GM12878 (cell line): Measurements from ENCODE around the gene RAB11FIP2. TPM values are rescaled to one million over a fixed set of nuclear protein-coding genes. Genes with fewer than 3 reads are reported as not detected.

Source experiments
- ATAC-seq: fragments of 200-7000 bp; cut with Tn5 transposase; 3 replicates; pipeline ENCODE4 v1.9.1; 2020; ENCODE audit warnings: mild to moderate bottlenecking, moderate library complexity
- BruUV-seq: library from RNA; stranded (reverse); fragments of 400-500 nt; replicated peaks from 2 replicates; lab custom pipeline; 2021; lab: Mats Ljungman, UMichigan
- CTCF ChIA-PET: fragments of 300-600 bp; sonication (Branson Sonifier 250); formaldehyde crosslinking; extraction: SDS; loops from one replicate; lab custom pipeline; 2021; ENCODE audit warnings: inconsistent platforms; lab: Yijun Ruan, JAX
- POLR2A ChIA-PET: fragments of 350-600 bp; formaldehyde crosslinking; extraction: SDS; loops from one replicate; lab custom pipeline; 2021; ENCODE audit warnings: inconsistent platforms; lab: Charles Lee
- RAD21 ChIA-PET: fragments of 300-600 bp; sonication (Branson Sonifier 250); formaldehyde crosslinking; loops from one replicate; lab custom pipeline; 2023; ENCODE audit warnings: antibody characterized with exemption; ENCODE audit not compliant: unreplicated experiment; lab: Charles Lee
- SMC1A ChIA-PET: fragments of 300-600 bp; sonication (Branson Sonifier 250); formaldehyde crosslinking; loops from one replicate; lab custom pipeline; 2023; ENCODE audit not compliant: unreplicated experiment, uncharacterized antibody; lab: Charles Lee
- DNase-seq: peaks from one replicate; pipeline ENCODE4 v3.0.0-alpha.2; 2011; ENCODE audit warnings: low read depth, low spot score
- FAIRE-seq: peaks from 3 replicates; lab custom pipeline; 2011; peaks lifted over from hg19 to GRCh38; lab: Jason Lieb, UNC
- H2AFZ ChIP-seq: 2 replicates; pipeline ENCODE4 v1.6.0; 2011; ENCODE audit warnings: low read depth, low read length, control low read depth; ENCODE audit not compliant: control insufficient read depth
- H3K27ac ChIP-seq: 2 replicates; pipeline ENCODE4 v1.5.1; 2011; ENCODE audit warnings: control low read depth; ENCODE audit not compliant: control insufficient read depth, insufficient read depth
- H3K27me3 ChIP-seq, 2 experiments: replicated peaks in 1 of 2; 2 replicates each; pipeline versions ENCODE4 v1.6.0 to v1.6.1; 2011; ENCODE audit warnings: low read length in 1 of 2; ENCODE audit not compliant: control insufficient read depth in 2 of 2, insufficient read depth in 2 of 2
- H3K36me3 ChIP-seq, 2 experiments: 2 replicates each; pipeline ENCODE4 v1.5.1; 2011; ENCODE audit warnings: low read length in 1 of 2; ENCODE audit not compliant: control insufficient read depth in 2 of 2, insufficient read depth in 2 of 2
- H3K4me1 ChIP-seq: 2 replicates; pipeline ENCODE4 v1.6.1; 2011; ENCODE audit warnings: mild to moderate bottlenecking, low read length, moderate library complexity, mixed read lengths; ENCODE audit not compliant: control insufficient read depth, insufficient read depth
- H3K4me2 ChIP-seq: 2 replicates; pipeline ENCODE4 v1.6.0; 2011; ENCODE audit warnings: control low read depth; ENCODE audit not compliant: control insufficient read depth, insufficient read depth
- H3K4me3 ChIP-seq: fragments of 200-600 bp; sonication (generic); 2 replicates; pipeline ENCODE4 v1.5.1; 2016
- H3K79me2 ChIP-seq: 2 replicates; pipeline ENCODE4 v1.6.0; 2011; ENCODE audit warnings: low read length; ENCODE audit not compliant: control insufficient read depth, insufficient read depth
- H3K9ac ChIP-seq: 2 replicates; pipeline ENCODE4 v1.8.0; 2011; ENCODE audit warnings: low read length, control low read depth, mixed read lengths; ENCODE audit not compliant: control insufficient read depth, insufficient read depth
- H3K9me3 ChIP-seq: replicated peaks from 3 replicates; pipeline ENCODE4 v1.5.1; 2011; ENCODE audit warnings: mild to moderate bottlenecking, low read length; ENCODE audit not compliant: control insufficient read depth, insufficient read depth
- H4K20me1 ChIP-seq: 2 replicates; pipeline ENCODE4 v1.6.0; 2011; ENCODE audit not compliant: control insufficient read depth, insufficient read depth
- ASH2L ChIP-seq: fragments of 300-600, 200-600 bp; sonication (generic); IDR thresholded peaks from 2 replicates; pipeline ENCODE4 v1.6.1; 2017; ENCODE audit warnings: low read depth, mild to moderate bottlenecking, borderline replicate concordance
- CBFB ChIP-seq: IDR thresholded peaks from 2 replicates; pipeline ENCODE4 v1.6.1; 2016; ENCODE audit warnings: antibody characterized with exemption, low read depth
- CEBPB ChIP-seq, 2 experiments: fragments of 150-350 bp in 1 of 2; IDR thresholded peaks; 2 replicates each; pipeline ENCODE4 v1.6.1; 2012 to 2014; ENCODE audit warnings: low read depth in 2 of 2, low read length in 2 of 2, borderline replicate concordance in 1 of 2, inconsistent platforms in 1 of 2
- IKZF2 ChIP-seq, 2 experiments: fragments of 450-650 bp; IDR thresholded peaks; 2 replicates each; pipeline ENCODE4 v1.6.1; 2017; ENCODE audit warnings: mild to moderate bottlenecking in 2 of 2, moderate library complexity in 2 of 2
- IRF5 ChIP-seq: fragments of 450-650 bp; IDR thresholded peaks from 2 replicates; pipeline ENCODE4 v1.6.1; 2017; ENCODE audit warnings: borderline replicate concordance
- MEF2A ChIP-seq: IDR thresholded peaks from 2 replicates; pipeline ENCODE4 v1.6.1; 2011; ENCODE audit warnings: low read depth, mild to moderate bottlenecking, low read length, moderate library complexity; ENCODE audit not compliant: insufficient read depth
- REST ChIP-seq: IDR thresholded peaks from 2 replicates; pipeline ENCODE4 v1.6.1; 2012; ENCODE audit warnings: mild to moderate bottlenecking, low read depth, low read length
- SIN3A ChIP-seq: IDR thresholded peaks from 2 replicates; pipeline ENCODE4 v1.6.1; 2012; ENCODE audit warnings: low read depth, low read length, improper control_type of control experiment
- YY1 ChIP-seq: IDR thresholded peaks from 2 replicates; pipeline ENCODE4 v1.6.1; 2011; ENCODE audit warnings: low read depth, mild to moderate bottlenecking, low read length
- ZBTB11 ChIP-seq: fragments of 450-650 bp; formaldehyde crosslinking; IDR thresholded peaks from 2 replicates; pipeline ENCODE4 v1.5.0; 2022; ENCODE audit warnings: mild to moderate bottlenecking, missing genetic modification characterization
- ZNF24 ChIP-seq: fragments of 450-650 bp; IDR thresholded peaks from 2 replicates; pipeline ENCODE4 v1.6.1; 2017; ENCODE audit warnings: antibody characterized with exemption, mild to moderate bottlenecking
- ZNF384 ChIP-seq: IDR thresholded peaks from 2 replicates; pipeline ENCODE4 v1.6.1; 2012; ENCODE audit warnings: low read depth, mild to moderate bottlenecking, low read length, improper control_type of control experiment, borderline replicate concordance
- WGBS: methylation state at CpG from one replicate; pipeline ENCODE4 v1.1.6; 2016; ENCODE audit warnings: low lambda C conversion rate; ENCODE audit not compliant: insufficient replicate concordance, insufficient coverage; ENCODE audit errors: missing lambda C conversion rate; 5-methylcytosine and 5-hydroxymethylcytosine counted together
- in situ Hi-C: fragments of 300-500 bp; cut with MboI; formaldehyde crosslinking; loops from 9 replicates; pipeline ENCODE4 v1.14.3; 2018; ENCODE audit warnings: mixed read lengths
- intact Hi-C: fragments of 100-400 bp; cut with micrococcal nuclease; formaldehyde crosslinking; loops from one replicate; pipeline ENCODE4 v1.14.2; 2022; ENCODE audit not compliant: unreplicated experiment
- polyA plus RNA-seq, 11 experiments: library from polyadenylated mRNA; depleted of rRNA in 4 of 11; unstranded in 6 of 11; stranded (reverse) in 5 of 11; fragments of >200 nt; fragmentation: Nextera tagmentation in 4 of 11; fragmentation: Illumina TruSeq in 1 of 11; extraction: Ambion mirVana in 4 of 11; extraction: Trizol in 1 of 11; gene quantifications; 1 replicate in 1 of 11; 2 replicates in 10 of 11; pipeline versions ENCODE4 v1.2.1 to v1.2.3, GENCODE V29; 2011 to 2016; ENCODE audit warnings: inconsistent platforms in 2 of 11, missing spikeins in 2 of 11, low read depth in 1 of 11
- total RNA-seq, 4 experiments: library from RNA; depleted of rRNA in 3 of 4; stranded (reverse); fragments of >200 nt in 3 of 4; fragmentation: Illumina TruSeq in 1 of 4; extraction: Trizol in 1 of 4; gene quantifications; 2 replicates each; pipeline versions ENCODE4 v1.2.1 to v1.2.3, GENCODE V29; 2013 to 2021

The RAB11FIP2 gene
- total and polyA plus RNA-seq, 10 of the 15 experiments (the other 5 are each of a cell fraction or from before 2014, with no cell fraction given): 1.8 to 16.7 (median 4.3) TPM

- TF ChIP-seq REST: no peak
- no peak for TF ChIP-seq SIN3A
- no peak for TF ChIP-seq MEF2A
- TF ChIP-seq, all 136 proteins: peak for 0
Measured at GRCh38 chr10:118058371-118058770, 11.6 kb upstream of the RAB11FIP2 start (continued).

- SMC1A ChIA-PET: no interaction called here
- no TSS peak for BruUV-seq
- intact Hi-C loops: no loop called here
- no peak for TF ChIP-seq YY1
- no peak for TF ChIP-seq IRF5
- no peak for TF ChIP-seq CBFB
- no peak for TF ChIP-seq CEBPB (IDR thresholded peaks at IDR 0.05; ENCODE audit: borderline replicate concordance in 1 of 2, low read depth in 2 of 2, low read length in 2 of 2)
- TF ChIP-seq IKZF2 (IDR thresholded peaks at IDR 0.05): no peak
- no peak for TF ChIP-seq ZNF24
- no peak for TF ChIP-seq ASH2L
- TF ChIP-seq ZBTB11 (CRISPR knock-in tag): no peak
- TF ChIP-seq ZNF384: no peak
Measured at GRCh38 chr10:118057361-118057760, 10.6 kb upstream of the RAB11FIP2 start.

More at GRCh38 chr10:118057361-118057760, 10.6 kb upstream of the RAB11FIP2 start:
- FAIRE-seq: no peak
- ChIA-PET CTCF (no interaction called here), POLR2A (no interaction called here), RAD21 (no interaction called here)
- no peak for DNase-seq
- H3K4me3 ChIP-seq: no peak overlapping the region
- in situ Hi-C loops: no loop called here
- H3K4me1 ChIP-seq: no peaks in the 10 kb centered on the region
- no peak overlapping the region for H2AFZ ChIP-seq
- no peaks in the 10 kb centered on the region for H3K36me3 ChIP-seq
- 13% methylated on average over 4 of the region's 4 CpGs for WGBS
- H3K9me3 ChIP-seq: no peaks in the 10 kb centered on the region
- ATAC-seq: no peak
- H3K4me2 ChIP-seq: no peak overlapping the region
- no peaks in the 10 kb centered on the region for H3K79me2 ChIP-seq
- no peak overlapping the region for H3K27ac ChIP-seq
- no peak overlapping the region for H3K9ac ChIP-seq
- peaks cover 2 to 3% of the 10 kb centered on the region in 2 experiments; a peak in 2 of 4 replicates for H3K27me3 ChIP-seq
- H4K20me1 ChIP-seq: no peaks in the 10 kb centered on the region
